Astrocyte (in vitro differentiated cells and primary cell): Measurements from ENCODE around the gene SNX12.

Experiments
- CTCF ChIP-seq: IDR thresholded peaks from 2 replicates; pipeline ENCODE4 v1.5.1; 2011; ENCODE audit warnings: low read depth, mild to moderate bottlenecking, inconsistent platforms, low read length, moderate library complexity; ENCODE audit not compliant: insufficient read depth
- EZH2 ChIP-seq: IDR thresholded peaks from 2 replicates; pipeline ENCODE4 v1.6.1; 2012; ENCODE audit warnings: mild to moderate bottlenecking, low read length, inconsistent platforms; ENCODE audit not compliant: insufficient read depth

GRCh38 chrX:71098951-71099506 lies 30.9 kb upstream of the SNX12 start:
- TF ChIP-seq EZH2 (no peak), CTCF (no peak)
